Measurements from ENCODE around the gene DGKD.

Gene DGKD

GRCh38 chr2:233339427-233339826, 14.9 kb upstream of the DGKD start:
- no peak for DNase-seq

- DNase-seq = no peak
Observed at GRCh38 chr2:233341296-233341695, 13.0 kb upstream of the DGKD start.

GRCh38 chr2:233342301-233342700, 12.0 kb upstream of the DGKD start:
- no peak for DNase-seq

GRCh38 chr2:233343171-233343705, 11.1 kb upstream of the DGKD start:
- DNase-seq = no peak

GRCh38 chr2:233346376-233346775, 7.9 kb upstream of the DGKD start:
- no peak for DNase-seq

- no peak for DNase-seq
Observed at GRCh38 chr2:233346930-233347329, 7.4 kb upstream of the DGKD start.

GRCh38 chr2:233349005-233349998, 5.0 kb upstream of the DGKD start:
- DNase-seq = no peak

GRCh38 chr2:233350708-233351107, 3.6 kb upstream of the DGKD start:
- DNase-seq = no peak

- no peak for DNase-seq
Observed at GRCh38 chr2:233351423-233351822, 2.9 kb upstream of the DGKD start.

GRCh38 chr2:233352141-233352842, 2.0 kb upstream of the DGKD start:
- DNase-seq = no peak

GRCh38 chr2:233353101-233353768, 1.1 kb upstream of the DGKD start:
- no peak for DNase-seq

GRCh38 chr2:233354500-233354924, 218 bp downstream of the DGKD start:
- DNase-seq = no peak

- no peak for DNase-seq
Observed at GRCh38 chr2:233354971-233355574, 779 bp downstream of the DGKD start.

GRCh38 chr2:233355916-233356315, 1.6 kb downstream of the DGKD start:
- no peak for DNase-seq

GRCh38 chr2:233356546-233357308, 2.4 kb downstream of the DGKD start:
- DNase-seq = no peak

- no peak for DNase-seq
Observed at GRCh38 chr2:233358335-233358734, 4.0 kb downstream of the DGKD start.

- DNase-seq = no peak
Observed at GRCh38 chr2:233358947-233359346, 4.7 kb downstream of the DGKD start.

- DNase-seq = no peak
Observed at GRCh38 chr2:233359823-233360222, 5.5 kb downstream of the DGKD start.

- no peak for DNase-seq
Observed at GRCh38 chr2:233360771-233361176, 6.5 kb downstream of the DGKD start.

GRCh38 chr2:233361297-233361696, 7.0 kb downstream of the DGKD start:
- DNase-seq = no peak

GRCh38 chr2:233362742-233363141, 8.4 kb downstream of the DGKD start:
- DNase-seq = no peak

- DNase-seq = no peak
Observed at GRCh38 chr2:233363744-233364235, 9.5 kb downstream of the DGKD start.
